DOHH2 (cell line): Measurements from ENCODE around the gene CENPP.

Experiments
- H3F3A ChIP-seq: fragments of 200-600 bp; sonication (generic), shearing (Covaris generic); 2 replicates; pipeline ENCODE4 v1.6.0; 2016; ENCODE audit warnings: antibody characterized with exemption, mild to moderate bottlenecking; ENCODE audit not compliant: control insufficient read depth, insufficient read depth
- H3K27ac ChIP-seq: fragments of 200-600 bp; sonication (generic); 2 replicates; pipeline ENCODE4 v1.5.1; 2014; ENCODE audit warnings: low read depth, mild to moderate bottlenecking, low read length, moderate library complexity
- H3K27me3 ChIP-seq: fragments of 200-600 bp; sonication (generic); 2 replicates; pipeline ENCODE4 v1.6.1; 2014; ENCODE audit warnings: mild to moderate bottlenecking, low read length, mixed read lengths; ENCODE audit not compliant: control insufficient read depth
- H3K36me3 ChIP-seq: fragments of 200-600 bp; sonication (generic); 2 replicates; pipeline ENCODE4 v1.6.1; 2014; ENCODE audit warnings: mild to moderate bottlenecking, low read length, moderate library complexity, mixed read lengths; ENCODE audit not compliant: control insufficient read depth
- H3K4me1 ChIP-seq: fragments of 200-600 bp; sonication (generic); 2 replicates; pipeline ENCODE4 v1.6.1; 2014; ENCODE audit warnings: mild to moderate bottlenecking, low read length, mixed read lengths; ENCODE audit not compliant: control insufficient read depth
- H3K4me2 ChIP-seq: fragments of 200-600 bp; sonication (generic); 2 replicates; pipeline ENCODE4 v1.6.0; 2014; ENCODE audit warnings: mild to moderate bottlenecking, low read length, moderate library complexity
- H3K4me3 ChIP-seq: fragments of 200-600 bp; sonication (generic); 2 replicates; pipeline ENCODE4 v1.5.1; 2014; ENCODE audit warnings: mild to moderate bottlenecking, low read length, mixed read lengths
- H3K79me2 ChIP-seq: fragments of 200-600 bp; sonication (generic); 2 replicates; pipeline ENCODE4 v1.6.1; 2014; ENCODE audit warnings: mild to moderate bottlenecking, low read length, mixed read lengths; ENCODE audit not compliant: control insufficient read depth
- H3K9me2 ChIP-seq: fragments of 200-600 bp; sonication (generic); replicated peaks from 2 replicates; pipeline ENCODE4 v1.6.1; 2014; ENCODE audit warnings: mild to moderate bottlenecking, low read length, mixed read lengths; ENCODE audit not compliant: control insufficient read depth
- H3K9me3 ChIP-seq: fragments of 200-600 bp; sonication (generic); 2 replicates; pipeline ENCODE4 v1.6.1; 2014; ENCODE audit warnings: antibody characterized with exemption, low read length, mixed read lengths; ENCODE audit not compliant: control insufficient read depth, insufficient read depth
- H4K20me1 ChIP-seq: fragments of 200-600 bp; sonication (generic); 2 replicates; pipeline ENCODE4 v1.6.0; 2014; ENCODE audit warnings: low read depth, mild to moderate bottlenecking, antibody characterized with exemption, low read length, moderate library complexity; ENCODE audit not compliant: control insufficient read depth, insufficient read depth
- EZH2phosphoT487 ChIP-seq: fragments of 200-600 bp; sonication (generic); IDR thresholded peaks from 2 replicates; pipeline ENCODE4 v1.6.1; 2017; ENCODE audit warnings: borderline replicate concordance, mild to moderate bottlenecking, antibody characterized with exemption, low read length, moderate library complexity, mixed read lengths
- TF ChIP-seq, protein P1 (sequence below): fragments of 200-600 bp; sonication (generic); IDR thresholded peaks from one replicate; pipeline ENCODE4 v1.5.1; 2014; ENCODE audit warnings: antibody characterized with exemption, mild to moderate bottlenecking, low read depth, low read length; ENCODE audit not compliant: poor library complexity, severe bottlenecking

CENPP gene

DNA sequence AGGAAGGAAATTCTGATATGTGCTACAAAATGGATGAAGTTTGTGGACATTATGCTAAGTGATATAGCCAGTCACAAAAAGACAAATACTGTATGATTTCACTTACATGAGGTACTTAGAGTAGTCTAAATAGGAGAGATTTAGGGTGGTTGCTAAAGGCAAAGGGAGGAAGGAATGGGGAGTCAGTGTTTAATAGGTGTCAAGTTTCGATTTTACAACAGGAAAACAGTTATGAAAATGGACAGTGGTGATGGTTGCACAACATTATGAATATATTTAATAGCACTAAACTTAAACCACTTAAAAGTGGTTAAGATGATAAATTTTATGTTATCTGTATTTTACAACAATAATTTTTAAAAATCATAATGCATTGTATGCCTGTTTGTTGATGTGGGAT lies 250.4 kb downstream of the CENPP start:
- no peaks in the 10 kb centered on the region for H3K9me2 ChIP-seq
- H3F3A ChIP-seq = no peaks in the 10 kb centered on the region
- H3K36me3 ChIP-seq = no peaks in the 10 kb centered on the region
- no peak for TF ChIP-seq EZH2phosphoT487
- TF ChIP-seq, protein P1, sequence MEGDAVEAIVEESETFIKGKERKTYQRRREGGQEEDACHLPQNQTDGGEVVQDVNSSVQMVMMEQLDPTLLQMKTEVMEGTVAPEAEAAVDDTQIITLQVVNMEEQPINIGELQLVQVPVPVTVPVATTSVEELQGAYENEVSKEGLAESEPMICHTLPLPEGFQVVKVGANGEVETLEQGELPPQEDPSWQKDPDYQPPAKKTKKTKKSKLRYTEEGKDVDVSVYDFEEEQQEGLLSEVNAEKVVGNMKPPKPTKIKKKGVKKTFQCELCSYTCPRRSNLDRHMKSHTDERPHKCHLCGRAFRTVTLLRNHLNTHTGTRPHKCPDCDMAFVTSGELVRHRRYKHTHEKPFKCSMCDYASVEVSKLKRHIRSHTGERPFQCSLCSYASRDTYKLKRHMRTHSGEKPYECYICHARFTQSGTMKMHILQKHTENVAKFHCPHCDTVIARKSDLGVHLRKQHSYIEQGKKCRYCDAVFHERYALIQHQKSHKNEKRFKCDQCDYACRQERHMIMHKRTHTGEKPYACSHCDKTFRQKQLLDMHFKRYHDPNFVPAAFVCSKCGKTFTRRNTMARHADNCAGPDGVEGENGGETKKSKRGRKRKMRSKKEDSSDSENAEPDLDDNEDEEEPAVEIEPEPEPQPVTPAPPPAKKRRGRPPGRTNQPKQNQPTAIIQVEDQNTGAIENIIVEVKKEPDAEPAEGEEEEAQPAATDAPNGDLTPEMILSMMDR = no peak
- H3K27ac ChIP-seq = no peak overlapping the region
- no peaks in the 10 kb centered on the region for H3K9me3 ChIP-seq
- H3K27me3 ChIP-seq = no peaks in the 10 kb centered on the region
- H4K20me1 ChIP-seq = no peaks in the 10 kb centered on the region
- H3K4me3 ChIP-seq = no peak overlapping the region
- no peak overlapping the region for H3K4me2 ChIP-seq
- no peaks in the 10 kb centered on the region for H3K4me1 ChIP-seq
- H3K79me2 ChIP-seq = no peaks in the 10 kb centered on the region

DNA sequence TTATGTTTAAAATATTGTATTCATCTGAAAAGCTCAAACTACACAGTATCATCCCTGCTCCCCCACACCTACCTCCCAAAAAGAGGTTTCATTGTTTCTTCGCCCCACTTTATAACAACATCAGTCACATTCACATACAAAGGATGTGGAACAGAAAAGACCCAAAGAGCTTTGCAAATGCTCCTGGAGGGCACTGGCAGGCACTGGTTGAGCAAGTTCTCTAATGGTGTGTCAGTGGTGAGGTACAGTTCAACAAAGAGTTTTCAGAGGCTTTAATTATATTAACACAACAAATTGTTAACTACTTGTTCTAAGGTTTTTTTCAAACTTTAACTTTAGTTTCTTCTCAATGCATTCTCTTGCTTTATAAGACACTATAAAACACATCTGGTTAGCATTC lies 264.2 kb downstream of the CENPP start:
- Histone ChIP-seq H3K4me3 (no peak overlapping the region), H3K4me1 (no peaks in the 10 kb centered on the region), H3K4me2 (no peak overlapping the region), H3K9me2 (no peaks in the 10 kb centered on the region), H3K79me2 (no peaks in the 10 kb centered on the region), H3K27ac (no peak overlapping the region), H3K36me3 (no peaks in the 10 kb centered on the region), H3K9me3 (no peaks in the 10 kb centered on the region), H3K27me3 (no peaks in the 10 kb centered on the region), H4K20me1 (no peaks in the 10 kb centered on the region), H3F3A (no peaks in the 10 kb centered on the region)
- TF ChIP-seq, protein P1 = no peak
- no peak for TF ChIP-seq EZH2phosphoT487

GRCh38 chr9:92590377-92590776 lies 264.6 kb downstream of the CENPP start:
- Histone ChIP-seq H3K27ac (no peak overlapping the region), H3K4me2 (no peak overlapping the region), H3K79me2 (no peaks in the 10 kb centered on the region), H3F3A (no peaks in the 10 kb centered on the region), H3K9me3 (no peaks in the 10 kb centered on the region), H3K27me3 (no peaks in the 10 kb centered on the region), H3K4me3 (no peak overlapping the region), H4K20me1 (no peaks in the 10 kb centered on the region), H3K9me2 (no peaks in the 10 kb centered on the region), H3K4me1 (no peaks in the 10 kb centered on the region), H3K36me3 (no peaks in the 10 kb centered on the region)
- TF ChIP-seq, protein P1 = no peak
- no peak for TF ChIP-seq EZH2phosphoT487

DNA sequence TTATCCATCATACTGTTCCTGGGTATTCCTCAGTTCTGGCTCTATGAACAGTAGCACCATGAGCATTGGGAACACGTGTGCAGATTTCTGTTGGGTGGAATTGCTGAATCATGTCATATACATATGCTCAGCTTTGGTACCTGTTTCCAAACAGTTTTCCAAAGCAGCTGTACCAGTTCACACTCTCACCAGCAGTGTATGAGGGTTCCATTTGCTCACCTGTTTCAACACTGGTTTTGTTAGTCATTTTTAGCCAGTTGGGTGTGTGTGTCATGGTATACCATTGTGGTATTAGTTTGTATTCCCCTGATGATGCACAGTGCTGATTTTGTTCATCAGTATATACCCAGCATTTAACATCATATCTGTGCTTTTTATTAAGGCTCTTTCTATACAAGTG lies 266.8 kb downstream of the CENPP start:
- Histone ChIP-seq H3K27me3 (no peaks in the 10 kb centered on the region), H3K36me3 (no peaks in the 10 kb centered on the region), H3K9me2 (no peaks in the 10 kb centered on the region), H3F3A (no peaks in the 10 kb centered on the region), H3K27ac (no peak overlapping the region), H3K9me3 (no peaks in the 10 kb centered on the region), H3K4me2 (no peak overlapping the region), H4K20me1 (no peaks in the 10 kb centered on the region), H3K4me3 (no peak overlapping the region), H3K79me2 (no peaks in the 10 kb centered on the region), H3K4me1 (no peaks in the 10 kb centered on the region)
- TF ChIP-seq EZH2phosphoT487 = no peak
- TF ChIP-seq, protein P1 = no peak
